Neutrophil (primary cell): Measurements from ENCODE around the gene ACTL9.

Source experiments
- H3K27ac ChIP-seq: fragments of 200-600 bp; sonication (generic); 2 replicates; pipeline ENCODE4 v1.5.1; 2016; ENCODE audit warnings: mild to moderate bottlenecking, moderate library complexity
- H3K27me3 ChIP-seq: fragments of 200-600 bp; sonication (generic); 2 replicates; pipeline ENCODE4 v1.6.0; 2016; ENCODE audit warnings: mild to moderate bottlenecking
- H3K36me3 ChIP-seq: fragments of 200-600 bp; sonication (generic); 2 replicates; pipeline ENCODE4 v1.5.1; 2017
- H3K4me1 ChIP-seq, 2 experiments: fragments of 200-600 bp in 1 of 2; sonication (generic) in 1 of 2; 1 replicate in 1 of 2; 2 replicates in 1 of 2; pipeline versions ENCODE4 v1.5.1 to v1.6.1; 2013 to 2016; ENCODE audit warnings: low read depth in 1 of 2, low read length in 1 of 2, mild to moderate bottlenecking in 1 of 2, moderate library complexity in 1 of 2; ENCODE audit not compliant: control insufficient read depth in 1 of 2, insufficient read depth in 1 of 2
- H3K4me3 ChIP-seq, 2 experiments: fragments of 200-600 bp in 1 of 2; sonication (generic) in 1 of 2; 1 replicate in 1 of 2; 2 replicates in 1 of 2; pipeline ENCODE4 v1.5.1; 2013 to 2016; ENCODE audit warnings: low read depth in 1 of 2, low read length in 1 of 2, mild to moderate bottlenecking in 1 of 2, moderate library complexity in 1 of 2
- H3K9me3 ChIP-seq: fragments of 200-600 bp; sonication (generic); 2 replicates; pipeline ENCODE4 v1.5.1; 2016
- TF ChIP-seq, protein P1 (sequence below): fragments of 200-600 bp; sonication (generic); IDR thresholded peaks from 2 replicates; pipeline ENCODE4 v1.5.1; 2016; ENCODE audit warnings: antibody characterized with exemption

The ACTL9 gene

DNA sequence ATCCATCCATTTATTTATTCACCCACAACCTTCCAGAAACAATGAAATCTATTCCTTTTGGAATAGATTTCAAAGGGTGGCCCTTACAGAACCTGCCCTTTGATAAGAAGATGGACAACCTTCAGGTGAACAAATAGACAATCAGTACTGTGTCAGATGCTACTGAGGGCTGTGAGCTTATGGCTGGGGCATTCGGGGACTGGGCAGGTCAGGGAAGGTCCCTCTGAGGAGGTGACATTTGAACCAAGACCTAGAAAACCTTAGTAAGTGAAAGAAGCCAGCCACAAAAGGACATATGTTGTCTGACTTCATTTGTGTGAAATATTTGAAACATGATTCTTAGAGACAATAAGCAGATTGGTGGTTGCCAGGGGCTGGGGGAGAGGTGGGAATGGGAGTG lies 15.7 kb downstream of the ACTL9 start:
- Histone ChIP-seq H3K36me3 (no peaks in the 10 kb centered on the region), H3K9me3 (no peaks in the 10 kb centered on the region), H3K27me3 (peaks cover 14% of the 10 kb centered on the region), H3K27ac (no peak overlapping the region), H3K4me1 (no peaks in the 10 kb centered on the region), H3K4me3 (no peak overlapping the region)
- TF ChIP-seq, protein P1, sequence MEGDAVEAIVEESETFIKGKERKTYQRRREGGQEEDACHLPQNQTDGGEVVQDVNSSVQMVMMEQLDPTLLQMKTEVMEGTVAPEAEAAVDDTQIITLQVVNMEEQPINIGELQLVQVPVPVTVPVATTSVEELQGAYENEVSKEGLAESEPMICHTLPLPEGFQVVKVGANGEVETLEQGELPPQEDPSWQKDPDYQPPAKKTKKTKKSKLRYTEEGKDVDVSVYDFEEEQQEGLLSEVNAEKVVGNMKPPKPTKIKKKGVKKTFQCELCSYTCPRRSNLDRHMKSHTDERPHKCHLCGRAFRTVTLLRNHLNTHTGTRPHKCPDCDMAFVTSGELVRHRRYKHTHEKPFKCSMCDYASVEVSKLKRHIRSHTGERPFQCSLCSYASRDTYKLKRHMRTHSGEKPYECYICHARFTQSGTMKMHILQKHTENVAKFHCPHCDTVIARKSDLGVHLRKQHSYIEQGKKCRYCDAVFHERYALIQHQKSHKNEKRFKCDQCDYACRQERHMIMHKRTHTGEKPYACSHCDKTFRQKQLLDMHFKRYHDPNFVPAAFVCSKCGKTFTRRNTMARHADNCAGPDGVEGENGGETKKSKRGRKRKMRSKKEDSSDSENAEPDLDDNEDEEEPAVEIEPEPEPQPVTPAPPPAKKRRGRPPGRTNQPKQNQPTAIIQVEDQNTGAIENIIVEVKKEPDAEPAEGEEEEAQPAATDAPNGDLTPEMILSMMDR: no peak

DNA sequence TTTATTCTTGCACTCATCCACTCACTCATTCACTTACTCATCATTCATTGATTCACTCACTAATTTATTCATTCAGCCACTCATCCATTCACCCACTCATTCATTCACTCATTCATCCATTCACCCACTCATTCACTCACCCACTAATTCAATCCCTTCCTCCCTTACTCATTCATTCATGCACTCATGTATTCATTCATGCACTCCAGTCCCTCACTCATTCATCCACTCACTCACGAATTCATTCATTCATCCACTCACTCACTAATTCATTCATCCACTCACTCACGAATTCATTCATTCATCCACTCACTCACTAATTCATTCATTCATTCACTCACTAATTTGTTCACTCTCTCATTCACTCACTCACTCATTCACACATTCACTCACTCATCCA lies 16.1 kb downstream of the ACTL9 start:
- no peak overlapping the region for H3K4me3 ChIP-seq
- H3K36me3 ChIP-seq: no peaks in the 10 kb centered on the region
- H3K27ac ChIP-seq: no peak overlapping the region
- no peaks in the 10 kb centered on the region for H3K9me3 ChIP-seq
- no peaks in the 10 kb centered on the region for H3K4me1 ChIP-seq
- peaks cover 14% of the 10 kb centered on the region for H3K27me3 ChIP-seq
- TF ChIP-seq, protein P1: no peak

DNA sequence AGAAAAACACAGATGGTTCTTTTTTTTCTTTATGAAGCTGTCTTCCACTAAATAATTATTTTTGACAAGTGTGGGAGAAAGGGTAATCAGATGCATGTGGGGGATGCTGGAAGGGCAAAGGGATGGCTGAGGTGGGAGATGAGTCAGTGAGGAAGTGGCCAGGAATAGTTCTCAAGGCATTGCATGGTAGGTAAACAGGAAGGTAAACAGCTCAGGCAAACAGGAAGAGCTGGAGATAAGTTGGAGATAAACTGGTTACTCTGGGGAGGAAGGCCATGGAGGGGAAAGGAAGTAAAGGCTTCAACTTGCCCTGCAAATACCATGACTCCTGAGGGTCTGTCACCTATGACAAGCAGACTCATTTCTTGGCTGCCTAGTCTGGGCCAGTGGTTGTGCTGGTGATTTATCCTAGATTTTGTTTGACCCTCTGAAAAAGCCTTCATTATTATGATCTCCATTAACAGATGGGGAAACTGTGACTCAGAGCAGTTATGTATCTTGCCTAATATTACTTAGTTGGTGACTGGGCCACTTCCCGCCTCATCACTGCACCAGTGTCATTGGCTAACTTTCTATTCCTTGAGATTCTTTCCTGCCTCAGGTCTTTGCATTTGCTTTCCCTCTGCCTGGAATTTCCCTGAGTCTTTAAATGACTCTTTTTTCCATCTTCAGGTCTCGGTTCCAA lies 17.1 kb downstream of the ACTL9 start:
- Histone ChIP-seq H3K9me3 (no peaks in the 10 kb centered on the region), H3K4me1 (no peaks in the 10 kb centered on the region), H3K27me3 (peaks cover 14% of the 10 kb centered on the region), H3K27ac (no peak overlapping the region), H3K4me3 (no peak overlapping the region), H3K36me3 (no peaks in the 10 kb centered on the region)
- TF ChIP-seq, protein P1: no peak

DNA sequence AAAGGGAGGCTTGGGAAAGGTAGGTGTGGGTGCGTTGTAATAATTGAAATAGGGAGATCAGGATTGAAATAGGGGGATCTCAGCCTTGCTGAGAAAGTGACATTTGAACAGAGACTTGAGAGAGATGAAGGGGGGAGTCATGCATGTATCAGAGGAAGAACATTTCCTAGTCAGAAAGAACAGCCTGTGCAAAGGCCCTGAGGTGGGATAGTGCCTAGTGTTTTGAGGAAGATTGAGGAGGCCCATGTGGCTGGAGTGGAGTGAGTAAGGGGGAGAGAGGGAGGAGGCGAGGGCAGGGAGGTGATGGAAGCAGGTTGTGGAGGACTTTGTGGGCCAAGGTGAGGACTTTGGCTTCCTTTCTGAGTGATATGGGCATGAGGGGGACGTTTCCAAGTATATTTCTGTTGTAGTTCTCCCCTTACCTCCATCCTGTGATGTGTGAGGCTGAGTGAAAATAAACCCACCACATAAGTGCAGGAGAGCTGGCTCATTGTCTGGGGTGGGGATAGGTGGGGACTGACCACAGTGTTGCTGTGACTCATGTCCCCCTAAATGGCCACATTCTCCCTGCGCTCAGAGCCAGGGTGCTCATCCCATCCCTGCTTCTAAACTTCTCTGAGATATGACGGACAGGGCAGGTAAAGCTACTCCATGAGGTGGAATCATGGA lies 17.8 kb downstream of the ACTL9 start:
- peaks cover 18% of the 10 kb centered on the region for H3K27me3 ChIP-seq
- no peak overlapping the region for H3K4me3 ChIP-seq
- no peak overlapping the region for H3K27ac ChIP-seq
- TF ChIP-seq, protein P1: no peak
- no peaks in the 10 kb centered on the region for H3K36me3 ChIP-seq
- H3K4me1 ChIP-seq: no peaks in the 10 kb centered on the region
- H3K9me3 ChIP-seq: no peaks in the 10 kb centered on the region

DNA sequence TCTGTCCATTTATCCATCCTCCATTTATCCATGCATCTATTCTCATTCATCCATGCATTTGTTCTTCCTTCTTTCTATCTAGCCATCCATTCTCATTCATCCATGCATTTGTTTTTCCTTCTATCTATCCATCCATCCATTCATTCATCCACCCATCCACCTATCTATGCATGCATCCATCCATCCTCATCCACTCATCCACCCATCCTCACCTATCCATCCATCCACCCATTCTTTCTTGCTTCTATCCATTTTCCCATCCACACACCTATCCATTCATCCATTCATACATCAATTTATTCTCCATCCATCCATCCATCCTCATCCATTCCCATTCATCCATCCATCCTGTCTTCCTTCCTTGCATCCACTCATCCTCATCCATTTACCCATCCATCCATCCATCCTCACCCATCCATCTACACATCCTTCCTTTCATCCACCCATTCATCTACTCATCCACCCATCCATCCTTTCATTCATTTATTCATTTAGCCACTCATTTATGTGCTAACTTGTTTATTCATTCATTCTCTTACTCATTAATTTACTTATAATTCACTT lies 20.3 kb downstream of the ACTL9 start:
- H3K36me3 ChIP-seq: no peaks in the 10 kb centered on the region
- TF ChIP-seq, protein P1: no peak
- H3K4me1 ChIP-seq: no peaks in the 10 kb centered on the region
- no peak overlapping the region for H3K4me3 ChIP-seq
- no peak overlapping the region for H3K27ac ChIP-seq
- H3K9me3 ChIP-seq: no peaks in the 10 kb centered on the region
- peaks cover 12% of the 10 kb centered on the region for H3K27me3 ChIP-seq
